Mesenchymal stem cell (in vitro differentiated cells and primary cell): Measurements from ENCODE around the gene GRAMD4.

Source experiments
- DNase-seq: peaks from one replicate; pipeline ENCODE4 v3.0.0-alpha.2; 2013
- H2AFZ ChIP-seq: one replicate; pipeline ENCODE4 v1.6.1; 2013; ENCODE audit warnings: low read depth, mild to moderate bottlenecking, control low read depth, inconsistent platforms, low read length, moderate library complexity
- H2AK5ac ChIP-seq: 2 replicates; pipeline ENCODE4 v1.6.1; 2013; ENCODE audit warnings: low read length, moderate library complexity, mild to moderate bottlenecking, inconsistent platforms; ENCODE audit not compliant: severe bottlenecking
- H2BK120ac ChIP-seq: one replicate; pipeline ENCODE4 v1.6.1; 2013; ENCODE audit warnings: low read depth, mild to moderate bottlenecking, inconsistent platforms, low read length, moderate library complexity
- H2BK12ac ChIP-seq, 2 experiments: one replicate each; pipeline ENCODE4 v1.6.1; 2013; ENCODE audit warnings: inconsistent platforms in 2 of 2, low read length in 2 of 2, mild to moderate bottlenecking in 2 of 2, moderate library complexity in 2 of 2, control low read depth in 1 of 2
- H2BK15ac ChIP-seq: one replicate; pipeline ENCODE4 v1.6.1; 2013; ENCODE audit warnings: mild to moderate bottlenecking, low read depth, inconsistent platforms; ENCODE audit not compliant: poor library complexity, severe bottlenecking
- H2BK5ac ChIP-seq: 2 replicates; pipeline ENCODE4 v1.6.1; 2013; ENCODE audit warnings: low read depth, mild to moderate bottlenecking, low read length, control low read depth, inconsistent platforms; ENCODE audit not compliant: poor library complexity, severe bottlenecking
- H3K14ac ChIP-seq, 2 experiments: one replicate each; pipeline ENCODE4 v1.6.1; 2013; ENCODE audit warnings: inconsistent platforms in 2 of 2, low read length in 2 of 2, control low read depth in 1 of 2, mild to moderate bottlenecking in 1 of 2, moderate library complexity in 1 of 2
- H3K18ac ChIP-seq, 2 experiments: one replicate each; pipeline ENCODE4 v1.6.1; 2013; ENCODE audit warnings: inconsistent platforms in 2 of 2, low read length in 2 of 2, control low read depth in 1 of 2, low read depth in 1 of 2, mild to moderate bottlenecking in 1 of 2
- H3K23ac ChIP-seq, 2 experiments: one replicate each; pipeline ENCODE4 v1.6.1; 2013; ENCODE audit warnings: inconsistent platforms in 2 of 2, low read length in 2 of 2, mild to moderate bottlenecking in 2 of 2, moderate library complexity in 2 of 2, control low read depth in 1 of 2
- H3K27ac ChIP-seq: 2 replicates; pipeline ENCODE4 v1.5.1; 2013; ENCODE audit warnings: mild to moderate bottlenecking, moderate library complexity, low read length, control low read depth, inconsistent platforms; ENCODE audit not compliant: poor library complexity, severe bottlenecking
- H3K27me3 ChIP-seq, 2 experiments: 2 replicates each; pipeline versions ENCODE4 v1.6.1 to v1.7.0; 2013; ENCODE audit warnings: low read length in 2 of 2, mild to moderate bottlenecking in 2 of 2, moderate library complexity in 2 of 2, control low read depth in 1 of 2, inconsistent platforms in 1 of 2; ENCODE audit not compliant: control insufficient read depth in 1 of 2, insufficient read depth in 1 of 2
- H3K36me3 ChIP-seq, 2 experiments: 2 replicates each; pipeline versions ENCODE4 v1.6.1 to v1.7.0; 2013; ENCODE audit warnings: low read length in 2 of 2, control low read depth in 1 of 2, inconsistent platforms in 1 of 2, low read depth in 1 of 2, mild to moderate bottlenecking in 1 of 2; ENCODE audit not compliant: insufficient read depth in 2 of 2, control insufficient read depth in 1 of 2
- H3K4ac ChIP-seq, 2 experiments: one replicate each; pipeline ENCODE4 v1.6.1; 2013; ENCODE audit warnings: inconsistent platforms in 2 of 2, low read length in 2 of 2, mild to moderate bottlenecking in 2 of 2, moderate library complexity in 2 of 2, control low read depth in 1 of 2, low read depth in 1 of 2
- H3K4me1 ChIP-seq: 2 replicates; pipeline ENCODE4 v1.6.1; 2013; ENCODE audit warnings: low read depth, low read length, control low read depth; ENCODE audit not compliant: control insufficient read depth, insufficient read depth
- H3K4me2 ChIP-seq: 2 replicates; pipeline ENCODE4 v1.6.1; 2013; ENCODE audit warnings: low read length, mild to moderate bottlenecking, inconsistent platforms; ENCODE audit not compliant: poor library complexity, severe bottlenecking
- H3K4me3 ChIP-seq, 2 experiments: 2 replicates each; pipeline versions ENCODE4 v1.5.1 to v1.7.0; 2013; ENCODE audit warnings: low read length in 2 of 2, mild to moderate bottlenecking in 2 of 2, control low read depth in 1 of 2, low read depth in 1 of 2; ENCODE audit not compliant: insufficient read depth in 1 of 2
- H3K79me1 ChIP-seq: replicated peaks from 2 replicates; pipeline ENCODE4 v1.6.1; 2013; ENCODE audit warnings: mild to moderate bottlenecking, control low read depth, low read length, inconsistent platforms; ENCODE audit not compliant: poor library complexity, severe bottlenecking
- H3K9ac ChIP-seq: 2 replicates; pipeline ENCODE4 v1.7.0; 2013; ENCODE audit warnings: mild to moderate bottlenecking, low read length, moderate library complexity
- H3K9me3 ChIP-seq: 2 replicates; pipeline ENCODE4 v1.7.0; 2013; ENCODE audit warnings: mild to moderate bottlenecking, low read length; ENCODE audit not compliant: control insufficient read depth
- H4K8ac ChIP-seq: one replicate; pipeline ENCODE4 v1.6.1; 2013; ENCODE audit warnings: inconsistent platforms, mild to moderate bottlenecking, low read length, moderate library complexity
- H4K91ac ChIP-seq: one replicate; pipeline ENCODE4 v1.6.1; 2013; ENCODE audit warnings: mild to moderate bottlenecking, low read length, inconsistent platforms
- WGBS: methylation state at CpG from one replicate; pipeline ENCODE4 v1.1.7; 2013; ENCODE audit warnings: mixed read lengths; 5-methylcytosine and 5-hydroxymethylcytosine counted together

Gene GRAMD4

GRCh38 chr22:46664301-46664855 lies 44.2 kb downstream of the GRAMD4 start:
- H3K18ac ChIP-seq: no peak overlapping the region
- H2BK5ac ChIP-seq: no peak overlapping the region
- H3K4me2 ChIP-seq: no peak overlapping the region
- H3K23ac ChIP-seq: no peak overlapping the region
- H3K36me3 ChIP-seq: peaks cover 45 to 85% of the 10 kb centered on the region in 2 experiments
- H3K79me1 ChIP-seq: peaks cover 5% of the 10 kb centered on the region
- peak overlapping the region in 1 of 2 experiments; percentile 44 for H3K14ac ChIP-seq
- H3K27ac ChIP-seq: no peak overlapping the region
- no peak overlapping the region for H4K8ac ChIP-seq
- H3K9ac ChIP-seq: no peak overlapping the region
- no peaks in the 10 kb centered on the region for H3K9me3 ChIP-seq
- H2AK5ac ChIP-seq: no peak overlapping the region
- peaks cover 6% of the 10 kb centered on the region for H3K4me1 ChIP-seq
- H3K27me3 ChIP-seq: no peaks in the 10 kb centered on the region
- no peak overlapping the region for H2BK120ac ChIP-seq
- H2BK12ac ChIP-seq: no peak overlapping the region
- no peak overlapping the region for H2BK15ac ChIP-seq
- no peak overlapping the region for H3K4ac ChIP-seq
- DNase-seq: no peak
- no peak overlapping the region for H2AFZ ChIP-seq
- no peak overlapping the region for H3K4me3 ChIP-seq
- WGBS: 88% methylated on average over 13 of the region's 13 CpGs
- H4K91ac ChIP-seq: no peak overlapping the region

DNA sequence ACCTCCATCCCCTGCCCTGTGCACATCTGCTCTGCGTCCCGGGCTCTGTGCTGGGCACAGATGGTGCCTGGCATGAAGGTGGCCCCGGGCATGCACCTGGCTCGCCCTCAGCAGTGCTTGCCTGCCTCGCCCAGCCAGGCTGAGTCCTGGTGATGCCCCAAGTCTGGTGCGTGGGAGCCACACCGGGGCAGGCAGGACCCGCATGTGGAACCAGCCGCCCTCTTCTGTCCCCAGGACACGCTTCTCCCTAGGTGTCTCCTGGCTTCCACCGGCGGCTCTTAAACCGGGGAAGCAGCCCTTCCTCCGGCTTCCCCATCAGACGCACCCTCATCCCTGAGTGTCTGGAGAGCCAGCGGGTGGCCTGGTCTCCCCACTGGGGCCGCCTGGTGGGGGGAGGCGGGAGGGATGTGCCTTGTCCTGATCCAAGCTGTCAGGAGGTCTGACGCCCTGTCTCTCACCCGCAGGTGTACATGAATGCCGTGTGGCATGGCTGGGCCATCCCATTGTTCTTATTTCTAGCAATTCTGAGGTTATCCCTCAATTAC lies 45.0 kb downstream of the GRAMD4 start:
- Histone ChIP-seq H3K9ac (no peak overlapping the region), H3K4me2 (no peak overlapping the region), H2BK120ac (no peak overlapping the region), H2BK5ac (no peak overlapping the region), H2AFZ (no peak overlapping the region), H3K79me1 (peaks cover 5% of the 10 kb centered on the region), H3K14ac (peak overlapping the region in 1 of 2 experiments; percentile 44), H3K4ac (no peak overlapping the region), H3K36me3 (peaks cover 46 to 80% of the 10 kb centered on the region in 2 experiments), H3K27ac (no peak overlapping the region), H3K4me3 (no peak overlapping the region), H4K91ac (no peak overlapping the region), H3K27me3 (no peaks in the 10 kb centered on the region), H3K23ac (no peak overlapping the region), H2BK15ac (no peak overlapping the region), H4K8ac (no peak overlapping the region), H3K18ac (no peak overlapping the region), H3K4me1 (peaks cover 11% of the 10 kb centered on the region), H3K9me3 (no peaks in the 10 kb centered on the region), H2AK5ac (no peak overlapping the region), H2BK12ac (no peak overlapping the region)
- DNase-seq: no peak
- 94% methylated on average over 21 of the region's 21 CpGs for WGBS

- Histone ChIP-seq H3K27me3 (no peaks in the 10 kb centered on the region), H3K4ac (no peak overlapping the region), H3K79me1 (peaks cover 5% of the 10 kb centered on the region), H3K4me3 (no peak overlapping the region), H3K27ac (no peak overlapping the region), H2BK15ac (no peak overlapping the region), H2BK12ac (no peak overlapping the region), H3K18ac (no peak overlapping the region), H4K91ac (no peak overlapping the region), H2BK120ac (no peak overlapping the region), H2BK5ac (no peak overlapping the region), H3K9me3 (no peaks in the 10 kb centered on the region), H2AFZ (no peak overlapping the region), H3K23ac (no peak overlapping the region), H4K8ac (no peak overlapping the region), H3K4me2 (no peak overlapping the region), H3K14ac (no peak overlapping the region), H3K36me3 (peaks cover 48 to 82% of the 10 kb centered on the region in 2 experiments), H2AK5ac (no peak overlapping the region), H3K9ac (no peak overlapping the region), H3K4me1 (peaks cover 14% of the 10 kb centered on the region)
- WGBS: 90% methylated on average over 18 of the region's 18 CpGs
- DNase-seq: no peak
These were observed 45.6 kb downstream of the GRAMD4 start for GRCh38 chr22:46665751-46666280.

DNA sequence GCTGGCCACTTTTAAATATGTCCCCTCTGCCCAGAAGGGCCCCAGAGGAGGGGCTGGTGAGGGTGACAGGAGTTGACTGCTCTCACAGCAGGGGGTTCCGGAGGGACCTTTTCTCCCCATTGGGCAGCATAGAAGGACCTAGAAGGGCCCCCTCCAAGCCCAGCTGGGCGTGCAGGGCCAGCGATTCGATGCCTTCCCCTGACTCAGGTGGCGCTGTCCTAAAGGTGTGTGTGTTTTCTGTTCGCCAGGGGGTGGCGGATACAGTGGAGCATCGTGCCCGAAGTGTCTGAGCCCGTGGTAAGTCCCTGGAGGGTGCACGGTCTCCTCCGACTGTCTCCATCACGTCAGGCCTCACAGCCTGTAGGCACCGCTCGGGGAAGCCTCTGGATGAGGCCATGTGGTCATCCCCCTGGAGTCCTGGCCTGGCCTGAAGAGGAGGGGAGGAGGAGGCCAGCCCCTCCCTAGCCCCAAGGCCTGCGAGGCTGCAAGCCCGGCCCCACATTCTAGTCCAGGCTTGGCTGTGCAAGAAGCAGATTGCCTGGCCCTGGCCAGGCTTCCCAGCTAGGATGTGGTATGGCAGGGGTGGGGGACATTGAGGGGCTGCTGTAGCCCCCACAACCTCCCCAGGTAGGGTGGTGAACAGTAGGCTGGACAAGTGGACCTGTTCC lies 46.5 kb downstream of the GRAMD4 start:
- Histone ChIP-seq H3K9ac (no peak overlapping the region), H2BK120ac (no peak overlapping the region), H2AFZ (no peak overlapping the region), H4K91ac (no peak overlapping the region), H3K27me3 (no peaks in the 10 kb centered on the region), H2BK15ac (no peak overlapping the region), H3K23ac (no peak overlapping the region), H3K4ac (no peak overlapping the region), H3K4me3 (no peak overlapping the region), H3K14ac (no peak overlapping the region), H3K79me1 (peaks cover 5% of the 10 kb centered on the region), H3K4me2 (no peak overlapping the region), H2AK5ac (no peak overlapping the region), H4K8ac (no peak overlapping the region), H3K18ac (no peak overlapping the region), H3K9me3 (no peaks in the 10 kb centered on the region), H3K4me1 (peaks cover 9% of the 10 kb centered on the region), H3K36me3 (peaks cover 48 to 85% of the 10 kb centered on the region in 2 experiments), H2BK5ac (no peak overlapping the region), H2BK12ac (no peak overlapping the region), H3K27ac (no peak overlapping the region)
- no peak for DNase-seq
- 94% methylated on average over 17 of the region's 17 CpGs for WGBS
